ENCODE results near the gene CEMIP.
"Not testable (repeated sequence)": the region's sequence is repeated elsewhere in the genome, so short reads cannot be mapped to it uniquely, and the experiment has no call there.

The CEMIP gene

GRCh38 chr15:80755885-80756284 is 23.3 kb upstream of the CEMIP start:
- no peak for DNase-seq (ENCODE audit: low read depth in 2 of 2, low spot score in 1 of 2)

- DNase-seq (ENCODE audit: low read depth in 2 of 2, low spot score in 1 of 2): no peak
Observed at GRCh38 chr15:80758130-80758745, 20.9 kb upstream of the CEMIP start.

GRCh38 chr15:80760960-80761359 is 18.2 kb upstream of the CEMIP start:
- no peak for DNase-seq (ENCODE audit: low read depth in 2 of 2, low spot score in 1 of 2)

- DNase-seq (ENCODE audit: low read depth in 2 of 2, low spot score in 1 of 2): no peak
Observed at GRCh38 chr15:80761754-80762153, 17.4 kb upstream of the CEMIP start.

GRCh38 chr15:80763235-80763634 is 15.9 kb upstream of the CEMIP start:
- DNase-seq (ENCODE audit: low read depth in 2 of 2, low spot score in 1 of 2): not testable (repeated sequence)

GRCh38 chr15:80764535-80764934 is 14.6 kb upstream of the CEMIP start:
- DNase-seq (ENCODE audit: low read depth in 2 of 2, low spot score in 1 of 2): no peak

GRCh38 chr15:80766275-80766674 is 12.9 kb upstream of the CEMIP start:
- DNase-seq (ENCODE audit: low read depth in 2 of 2, low spot score in 1 of 2): no peak

- no peak for DNase-seq (ENCODE audit: low read depth in 2 of 2, low spot score in 1 of 2)
Observed at GRCh38 chr15:80768158-80768557, 11.0 kb upstream of the CEMIP start.

GRCh38 chr15:80769153-80769828 is 9.9 kb upstream of the CEMIP start:
- no peak for DNase-seq (ENCODE audit: low read depth in 2 of 2, low spot score in 1 of 2)

- no peak for DNase-seq (ENCODE audit: low read depth in 2 of 2, low spot score in 1 of 2)
Observed at GRCh38 chr15:80769829-80770705, 9.1 kb upstream of the CEMIP start.

GRCh38 chr15:80773122-80773551 is 6.0 kb upstream of the CEMIP start:
- DNase-seq (ENCODE audit: low read depth in 2 of 2, low spot score in 1 of 2): no peak

- no peak for DNase-seq (ENCODE audit: low read depth in 2 of 2, low spot score in 1 of 2)
Observed at GRCh38 chr15:80773792-80774352, 5.3 kb upstream of the CEMIP start.

GRCh38 chr15:80774486-80774885 is 4.7 kb upstream of the CEMIP start:
- DNase-seq (ENCODE audit: low read depth in 2 of 2, low spot score in 1 of 2): no peak

GRCh38 chr15:80775338-80775737 is 3.8 kb upstream of the CEMIP start:
- DNase-seq (ENCODE audit: low read depth in 2 of 2, low spot score in 1 of 2): no peak

GRCh38 chr15:80776420-80777045 is 2.6 kb upstream of the CEMIP start:
- peak; percentile 23 to 36 for DNase-seq (ENCODE audit: low read depth in 2 of 2, low spot score in 1 of 2)

GRCh38 chr15:80777137-80777536 is 2.0 kb upstream of the CEMIP start:
- DNase-seq (ENCODE audit: low read depth in 2 of 2, low spot score in 1 of 2): no peak

GRCh38 chr15:80777826-80778620 is 1.1 kb upstream of the CEMIP start:
- no peak for DNase-seq (ENCODE audit: low read depth in 2 of 2, low spot score in 1 of 2)

GRCh38 chr15:80778621-80778963 is 578 bp upstream of the CEMIP start:
- no peak for DNase-seq (ENCODE audit: low read depth in 2 of 2, low spot score in 1 of 2)

GRCh38 chr15:80779658-80780415 is 667 bp downstream of the CEMIP start:
- no peak for DNase-seq (ENCODE audit: low read depth in 2 of 2, low spot score in 1 of 2)

Data from stimulated activated CD8-positive, alpha-beta memory T cell treated with anti-CD3 and anti-CD28 coated beads, Interleukin-4, amount 100 ng/mL, for 4 hours (primary cell).